Cardiac fibroblast (primary cell): ENCODE results near the gene SND1.

Experiments used
- DNase-seq, 2 donors: peaks; one replicate each; pipeline versions ENCODE4 v3.0.0 to v3.0.0-alpha.2; 2010; ENCODE audit warnings: low read depth in 2 of 2
- H3K4me3 ChIP-seq, 2 donors: replicated peaks in 1 of 2; 1 replicate in 1 of 2; 2 replicates in 1 of 2; pipeline ENCODE4 v1.5.1; 2011; ENCODE audit warnings: low read depth in 2 of 2, low read length in 2 of 2, mild to moderate bottlenecking in 2 of 2, moderate library complexity in 1 of 2
- TF ChIP-seq, protein P1 (sequence below): IDR thresholded peaks from one replicate; pipeline ENCODE4 v1.5.1; 2011; ENCODE audit warnings: low read depth, mild to moderate bottlenecking, low read length, inconsistent platforms

SND1 gene

DNA sequence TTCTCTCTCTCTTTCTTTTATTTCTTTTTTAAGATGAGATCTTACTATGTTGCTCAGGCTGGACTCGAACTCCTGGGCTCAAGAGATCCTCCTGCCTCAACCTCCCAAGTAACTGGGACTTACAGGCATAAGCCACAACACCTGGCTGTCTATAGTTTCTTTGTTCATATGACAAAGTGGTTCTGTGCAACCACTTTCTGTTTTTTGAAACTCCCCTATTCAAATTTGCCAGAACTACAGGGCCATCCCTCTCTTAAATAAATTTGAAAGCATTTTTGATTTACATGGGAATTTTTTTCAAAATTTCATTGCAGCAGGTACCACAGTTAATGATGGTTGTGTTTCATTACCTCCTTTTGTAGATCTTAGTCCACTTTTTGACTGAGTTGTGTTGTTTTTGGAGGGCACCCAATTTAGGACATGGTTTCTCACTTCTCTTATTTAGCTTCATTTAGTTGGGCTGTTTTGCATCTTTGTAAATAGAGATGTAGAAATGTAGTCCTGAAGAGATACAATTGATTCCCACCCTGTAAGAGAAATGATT lies 260.0 kb downstream of the SND1 start:
- TF ChIP-seq, protein P1, sequence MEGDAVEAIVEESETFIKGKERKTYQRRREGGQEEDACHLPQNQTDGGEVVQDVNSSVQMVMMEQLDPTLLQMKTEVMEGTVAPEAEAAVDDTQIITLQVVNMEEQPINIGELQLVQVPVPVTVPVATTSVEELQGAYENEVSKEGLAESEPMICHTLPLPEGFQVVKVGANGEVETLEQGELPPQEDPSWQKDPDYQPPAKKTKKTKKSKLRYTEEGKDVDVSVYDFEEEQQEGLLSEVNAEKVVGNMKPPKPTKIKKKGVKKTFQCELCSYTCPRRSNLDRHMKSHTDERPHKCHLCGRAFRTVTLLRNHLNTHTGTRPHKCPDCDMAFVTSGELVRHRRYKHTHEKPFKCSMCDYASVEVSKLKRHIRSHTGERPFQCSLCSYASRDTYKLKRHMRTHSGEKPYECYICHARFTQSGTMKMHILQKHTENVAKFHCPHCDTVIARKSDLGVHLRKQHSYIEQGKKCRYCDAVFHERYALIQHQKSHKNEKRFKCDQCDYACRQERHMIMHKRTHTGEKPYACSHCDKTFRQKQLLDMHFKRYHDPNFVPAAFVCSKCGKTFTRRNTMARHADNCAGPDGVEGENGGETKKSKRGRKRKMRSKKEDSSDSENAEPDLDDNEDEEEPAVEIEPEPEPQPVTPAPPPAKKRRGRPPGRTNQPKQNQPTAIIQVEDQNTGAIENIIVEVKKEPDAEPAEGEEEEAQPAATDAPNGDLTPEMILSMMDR = no peak
- no peak for DNase-seq
- H3K4me3 ChIP-seq = no peak overlapping the region

DNA sequence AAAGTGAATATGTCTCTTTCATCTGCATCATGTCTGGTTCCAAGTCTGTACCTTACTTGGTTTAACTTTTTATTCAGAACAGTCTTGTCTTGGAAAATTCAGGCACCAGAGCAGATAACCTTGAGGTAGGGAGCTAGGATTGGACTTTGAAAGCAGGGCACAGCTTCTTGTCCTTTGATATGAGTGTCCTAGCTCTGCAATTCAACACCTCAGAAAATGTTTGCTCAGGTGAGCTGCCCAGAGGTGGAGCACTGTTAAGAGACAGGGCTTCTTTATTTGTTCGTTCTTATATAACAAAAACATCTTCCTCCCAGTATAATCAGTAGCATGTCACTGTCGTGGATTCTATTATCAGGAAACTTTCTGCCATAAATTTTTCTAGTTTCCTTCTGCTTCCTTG lies 260.9 kb downstream of the SND1 start:
- TF ChIP-seq, protein P1 = no peak
- no peak for DNase-seq
- no peak overlapping the region for H3K4me3 ChIP-seq

DNA sequence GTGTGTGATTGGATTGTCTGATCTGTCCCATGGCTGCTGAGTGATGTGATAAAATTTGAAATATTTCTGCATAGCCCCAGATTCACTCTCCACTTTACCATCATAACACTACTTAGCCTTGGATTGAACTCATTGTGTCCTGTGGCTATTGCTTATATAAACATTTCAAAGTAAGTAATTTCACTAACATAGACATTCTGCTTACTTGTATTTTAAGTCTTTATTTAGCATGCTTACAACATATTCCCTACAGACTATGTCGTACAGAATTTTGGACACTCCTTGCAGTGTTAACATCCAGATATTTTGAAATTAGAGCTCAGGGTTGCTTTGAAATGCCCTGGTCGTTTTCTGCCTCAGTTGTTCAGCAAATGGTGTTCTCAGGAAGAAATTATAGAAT lies 261.7 kb downstream of the SND1 start:
- no peak overlapping the region for H3K4me3 ChIP-seq
- DNase-seq = no peak
- TF ChIP-seq, protein P1 = no peak

DNA sequence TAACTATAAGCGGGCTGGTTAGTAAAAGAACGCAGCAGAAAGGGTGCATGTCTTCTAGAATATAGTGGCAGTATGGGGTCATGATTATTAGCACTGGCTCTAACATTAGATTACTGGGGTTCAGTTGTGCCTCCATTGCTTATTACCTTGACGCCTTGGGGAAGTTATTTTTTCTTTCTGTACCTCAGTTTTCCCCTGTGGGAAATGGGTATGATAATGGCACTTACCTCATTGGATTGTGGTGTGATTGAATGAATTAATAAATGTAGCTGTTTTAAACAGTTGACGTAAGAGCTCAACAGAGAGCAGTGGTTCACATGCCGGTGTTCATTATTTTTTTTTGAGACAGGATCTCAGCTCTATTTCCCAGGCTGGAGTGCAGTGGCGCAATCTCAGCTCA lies 262.7 kb downstream of the SND1 start:
- no peak overlapping the region for H3K4me3 ChIP-seq
- TF ChIP-seq, protein P1 = no peak
- DNase-seq = no peak

DNA sequence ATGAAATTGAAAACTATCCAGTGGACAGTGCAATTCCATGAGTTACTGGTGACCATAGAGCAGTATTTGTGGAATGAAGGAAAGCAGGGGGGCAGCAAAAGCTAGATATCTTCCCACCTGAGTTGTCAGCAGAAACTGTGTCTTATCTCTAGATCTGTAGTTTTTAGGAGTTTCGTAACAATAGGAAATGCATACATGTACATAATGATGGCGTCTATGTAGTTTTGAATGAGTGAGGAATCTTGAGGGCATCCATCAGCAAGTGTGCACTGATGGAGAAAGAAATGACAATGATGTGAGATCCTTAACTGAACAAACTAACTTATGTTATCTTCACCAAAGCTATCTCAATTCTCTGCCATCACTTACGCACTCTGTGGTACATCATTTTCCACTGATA lies 264.7 kb downstream of the SND1 start:
- no peak for DNase-seq
- TF ChIP-seq, protein P1 = no peak
- no peak overlapping the region for H3K4me3 ChIP-seq

DNA sequence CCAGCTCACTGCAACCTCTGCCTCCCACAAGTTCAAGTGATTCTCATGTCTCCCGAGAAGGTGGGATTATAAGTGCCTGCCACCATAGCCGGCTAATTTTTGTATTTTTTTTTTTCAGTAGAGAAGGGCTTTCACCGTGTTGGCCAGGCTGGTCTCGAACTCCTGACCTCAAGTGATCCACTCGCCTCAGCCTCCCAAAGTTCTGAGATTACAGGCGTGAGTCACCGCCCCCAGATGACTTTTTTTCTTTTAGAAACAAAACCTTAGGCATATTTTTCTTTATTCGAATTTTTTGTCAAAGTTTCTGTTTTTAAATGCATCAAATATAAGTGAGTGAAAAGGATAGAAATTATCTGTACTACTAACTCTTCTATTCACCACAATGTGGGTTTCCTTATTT lies 266.1 kb downstream of the SND1 start:
- TF ChIP-seq, protein P1 = no peak
- H3K4me3 ChIP-seq = no peak overlapping the region
- no peak for DNase-seq

DNA sequence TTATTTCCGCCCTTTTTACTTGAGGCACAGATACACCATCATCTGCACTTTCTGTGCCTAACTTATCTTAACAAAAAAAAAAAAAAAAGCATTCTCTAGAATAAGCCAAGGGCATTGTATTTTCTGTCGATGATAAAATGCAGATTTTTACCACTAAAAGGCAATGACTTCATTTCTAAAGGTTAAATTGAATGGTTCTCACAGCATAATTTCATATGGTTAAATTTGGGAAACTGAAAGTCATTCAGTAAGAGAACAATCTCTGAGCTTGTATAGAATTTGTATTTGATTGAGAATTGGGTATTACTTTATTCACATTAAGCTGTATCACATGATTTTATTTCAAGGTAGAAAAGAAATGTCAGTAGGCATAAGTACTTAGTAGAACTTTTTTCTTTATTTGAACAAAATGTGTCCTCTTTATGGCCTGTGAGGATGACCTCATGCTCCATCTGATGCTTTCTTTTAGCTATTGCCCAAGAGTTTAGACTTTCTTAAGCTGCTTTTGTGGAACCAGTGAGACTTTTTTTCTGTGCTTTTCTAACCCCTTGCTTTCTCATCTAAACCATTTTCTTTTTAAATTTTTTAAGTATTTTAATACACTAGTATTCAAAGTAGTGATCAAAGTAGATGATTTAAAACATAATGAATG lies 268.9 kb downstream of the SND1 start:
- TF ChIP-seq, protein P1 = no peak
- peak; percentile 60 to 76 for DNase-seq
- no peak overlapping the region for H3K4me3 ChIP-seq
